Caco-2 (cell line): Measurements from ENCODE around the gene TTC4. TPM values are rescaled to one million over a fixed set of nuclear protein-coding genes. Genes with fewer than 3 reads are reported as not detected.

ENCODE experiments used
- BruUV-seq: library from RNA; stranded (reverse); fragments of 400-500 nt; replicated peaks from 2 replicates; lab custom pipeline; 2021; lab: Mats Ljungman, UMichigan
- CTCF ChIA-PET: fragments of 300-600 bp; sonication (Branson Sonifier 250); formaldehyde crosslinking; loops from one replicate; lab custom pipeline; 2022; ENCODE audit warnings: antibody characterized with exemption; lab: Charles Lee
- POLR2A ChIA-PET: fragments of 300-600 bp; sonication (Branson Sonifier 250); formaldehyde crosslinking; loops from one replicate; lab custom pipeline; 2022; ENCODE audit warnings: antibody characterized with exemption; lab: Charles Lee
- DNase-seq, 2 experiments: peaks; one replicate each; pipeline versions ENCODE4 v3.0.0 to v3.0.0-alpha.2; 2020 to 2022
- H3K27me3 ChIP-seq: replicated peaks from 2 replicates; pipeline ENCODE4 v1.6.0; 2011; ENCODE audit warnings: low read length; ENCODE audit not compliant: control insufficient read depth, insufficient read depth
- H3K36me3 ChIP-seq: 2 replicates; pipeline ENCODE4 v1.5.1; 2011; ENCODE audit warnings: low read length; ENCODE audit not compliant: control insufficient read depth, insufficient read depth
- H3K4me1 ChIP-seq: fragments of 250-450 bp; sonication (Bioruptor Pico); 2 replicates; pipeline ENCODE4 v1.5.1; 2020; ENCODE audit warnings: mild to moderate bottlenecking
- H3K4me3 ChIP-seq: 2 replicates; pipeline ENCODE4 v1.5.1; 2011; ENCODE audit warnings: low read depth, mild to moderate bottlenecking, control low read depth, low read length
- H3K9me3 ChIP-seq: fragments of 250-450 bp; sonication (Bioruptor Pico); 2 replicates; pipeline ENCODE4 v1.5.1; 2020; ENCODE audit warnings: mild to moderate bottlenecking, moderate library complexity
- H3K27ac Mint-ChIP-seq: one replicate; pipeline ENCODE4 v1.8.0; 2022; ENCODE audit warnings: mixed read lengths; ENCODE audit not compliant: unreplicated experiment
- H3K27me3 Mint-ChIP-seq: one replicate; pipeline ENCODE4 v1.8.0; 2022; ENCODE audit warnings: mixed read lengths; ENCODE audit not compliant: insufficient read depth, unreplicated experiment
- H3K36me3 Mint-ChIP-seq: one replicate; pipeline ENCODE4 v1.8.0; 2022; ENCODE audit warnings: mild to moderate bottlenecking, mixed read lengths; ENCODE audit not compliant: insufficient read depth, unreplicated experiment
- H3K4me1 Mint-ChIP-seq: one replicate; pipeline ENCODE4 v1.8.0; 2022; ENCODE audit warnings: low read depth, mixed read lengths; ENCODE audit not compliant: unreplicated experiment
- H3K4me3 Mint-ChIP-seq: one replicate; pipeline ENCODE4 v1.8.0; 2022; ENCODE audit warnings: mild to moderate bottlenecking, moderate library complexity, mixed read lengths; ENCODE audit not compliant: unreplicated experiment
- H3K9me3 Mint-ChIP-seq: one replicate; pipeline ENCODE4 v1.8.0; 2022; ENCODE audit warnings: mixed read lengths; ENCODE audit not compliant: unreplicated experiment
- intact Hi-C: fragments of 100-400 bp; cut with micrococcal nuclease; formaldehyde crosslinking; loops from one replicate; pipeline ENCODE4 v1.10.0; 2022; ENCODE audit not compliant: unreplicated experiment
- total RNA-seq: library from RNA; stranded (reverse); gene quantifications from 2 replicates; pipeline ENCODE4 v1.2.3, GENCODE V29; 2022
- TF ChIP-seq, protein P1 (sequence below), 2 experiments: fragments of 200-600 bp in 1 of 2; IDR thresholded peaks; 1 replicate in 1 of 2; 2 replicates in 1 of 2; pipeline versions ENCODE4 v1.5.1 to v1.8.0; 2011 to 2022; ENCODE audit warnings: antibody characterized with exemption in 1 of 2, control low read depth in 1 of 2, inconsistent platforms in 1 of 2, low read depth in 1 of 2, low read length in 1 of 2, mild to moderate bottlenecking in 1 of 2, moderate library complexity in 1 of 2; ENCODE audit not compliant: insufficient read depth in 1 of 2, severe bottlenecking in 1 of 2, unreplicated experiment in 1 of 2

Gene TTC4
- total RNA-seq, 1 experiment from 2014 or later = 14.0 TPM

DNA sequence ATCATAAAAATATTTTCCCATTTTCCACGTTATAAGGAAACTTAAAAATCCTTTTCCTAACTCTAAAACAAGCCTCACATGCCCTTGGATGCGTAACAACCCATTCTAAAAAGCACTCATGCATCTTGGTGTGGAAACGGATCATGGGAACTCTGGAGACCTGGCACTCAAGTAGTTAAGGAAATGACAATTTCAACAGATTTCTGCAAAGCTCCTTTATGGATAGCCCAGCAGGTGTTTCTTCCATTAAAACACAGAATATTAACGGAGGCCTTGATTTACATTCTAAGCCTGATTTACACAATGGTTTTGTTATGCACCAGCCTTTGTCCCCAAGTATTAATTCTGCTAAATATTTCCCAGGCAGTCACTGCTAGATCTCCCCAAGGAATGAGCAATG is 35.8 kb downstream of the TTC4 start:
- ChIA-PET POLR2A (no interaction called here), CTCF (no interaction called here)
- BruUV-seq = no TSS peak

DNA sequence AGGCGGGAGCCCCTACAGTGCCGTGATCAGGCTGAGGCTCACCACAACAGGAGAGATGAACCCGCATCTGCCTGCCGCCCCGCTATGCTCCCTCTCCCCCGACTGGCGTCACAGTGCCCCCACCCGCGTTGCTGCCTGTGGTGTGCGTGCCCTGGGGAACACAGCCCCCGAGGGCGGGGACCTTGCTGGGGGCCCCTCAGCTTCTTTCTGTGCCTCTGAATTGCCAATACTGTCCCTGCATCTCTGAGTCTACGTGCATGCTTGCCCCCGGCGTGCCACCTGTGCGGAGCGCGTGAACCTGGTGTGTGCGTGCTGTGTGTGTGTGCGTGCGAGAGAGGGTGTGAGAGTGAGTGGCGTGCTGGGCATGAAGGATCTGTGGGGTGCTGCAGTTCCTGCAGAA is 38.4 kb downstream of the TTC4 start:
- Histone ChIP-seq H3K4me1 (no peaks in the 10 kb centered on the region), H3K36me3 (no peaks in the 10 kb centered on the region), H3K9me3 (no peaks in the 10 kb centered on the region), H3K4me3 (no peak overlapping the region), H3K27me3 (no peaks in the 10 kb centered on the region)
- no peaks in the 10 kb centered on the region for H3K36me3 Mint-ChIP-seq
- CTCF ChIA-PET = interaction anchor here (0.7 kb wide), 1 partner anchor 247 kb away, joined by 3 read pairs; no protein-coding TSS in a partner anchor
- H3K27ac Mint-ChIP-seq = no peak overlapping the region
- H3K4me1 Mint-ChIP-seq = no peaks in the 10 kb centered on the region
- no peaks in the 10 kb centered on the region for H3K27me3 Mint-ChIP-seq
- intact Hi-C loops = no loop called here
- TF ChIP-seq, protein P1, sequence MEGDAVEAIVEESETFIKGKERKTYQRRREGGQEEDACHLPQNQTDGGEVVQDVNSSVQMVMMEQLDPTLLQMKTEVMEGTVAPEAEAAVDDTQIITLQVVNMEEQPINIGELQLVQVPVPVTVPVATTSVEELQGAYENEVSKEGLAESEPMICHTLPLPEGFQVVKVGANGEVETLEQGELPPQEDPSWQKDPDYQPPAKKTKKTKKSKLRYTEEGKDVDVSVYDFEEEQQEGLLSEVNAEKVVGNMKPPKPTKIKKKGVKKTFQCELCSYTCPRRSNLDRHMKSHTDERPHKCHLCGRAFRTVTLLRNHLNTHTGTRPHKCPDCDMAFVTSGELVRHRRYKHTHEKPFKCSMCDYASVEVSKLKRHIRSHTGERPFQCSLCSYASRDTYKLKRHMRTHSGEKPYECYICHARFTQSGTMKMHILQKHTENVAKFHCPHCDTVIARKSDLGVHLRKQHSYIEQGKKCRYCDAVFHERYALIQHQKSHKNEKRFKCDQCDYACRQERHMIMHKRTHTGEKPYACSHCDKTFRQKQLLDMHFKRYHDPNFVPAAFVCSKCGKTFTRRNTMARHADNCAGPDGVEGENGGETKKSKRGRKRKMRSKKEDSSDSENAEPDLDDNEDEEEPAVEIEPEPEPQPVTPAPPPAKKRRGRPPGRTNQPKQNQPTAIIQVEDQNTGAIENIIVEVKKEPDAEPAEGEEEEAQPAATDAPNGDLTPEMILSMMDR (IDR thresholded peaks at IDR 0.05; ENCODE audit: insufficient read depth in 1 of 2, low read depth in 1 of 2, low read length in 1 of 2, severe bottlenecking in 1 of 2, unreplicated experiment in 1 of 2) = no peak
- H3K4me3 Mint-ChIP-seq = no peak overlapping the region
- no peak for DNase-seq
- no peaks in the 10 kb centered on the region for H3K9me3 Mint-ChIP-seq
- no TSS peak for BruUV-seq
- POLR2A ChIA-PET = no interaction called here

More for the DNA sequence above, 35.8 kb downstream of the TTC4 start:
- no peak for DNase-seq
- H3K36me3 ChIP-seq = no peaks in the 10 kb centered on the region
- TF ChIP-seq, protein P1 (IDR thresholded peaks at IDR 0.05; ENCODE audit: insufficient read depth in 1 of 2, low read depth in 1 of 2, low read length in 1 of 2, severe bottlenecking in 1 of 2, unreplicated experiment in 1 of 2) = no peak
- H3K9me3 ChIP-seq = no peaks in the 10 kb centered on the region
- intact Hi-C loops = no loop called here
- Mint-ChIP-seq H3K4me3 (no peak overlapping the region), H3K27ac (no peak overlapping the region), H3K9me3 (no peaks in the 10 kb centered on the region), H3K27me3 (no peaks in the 10 kb centered on the region), H3K4me1 (no peaks in the 10 kb centered on the region), H3K36me3 (no peaks in the 10 kb centered on the region)
- H3K27me3 ChIP-seq = no peaks in the 10 kb centered on the region
- no peaks in the 10 kb centered on the region for H3K4me1 ChIP-seq
- no peak overlapping the region for H3K4me3 ChIP-seq

DNA sequence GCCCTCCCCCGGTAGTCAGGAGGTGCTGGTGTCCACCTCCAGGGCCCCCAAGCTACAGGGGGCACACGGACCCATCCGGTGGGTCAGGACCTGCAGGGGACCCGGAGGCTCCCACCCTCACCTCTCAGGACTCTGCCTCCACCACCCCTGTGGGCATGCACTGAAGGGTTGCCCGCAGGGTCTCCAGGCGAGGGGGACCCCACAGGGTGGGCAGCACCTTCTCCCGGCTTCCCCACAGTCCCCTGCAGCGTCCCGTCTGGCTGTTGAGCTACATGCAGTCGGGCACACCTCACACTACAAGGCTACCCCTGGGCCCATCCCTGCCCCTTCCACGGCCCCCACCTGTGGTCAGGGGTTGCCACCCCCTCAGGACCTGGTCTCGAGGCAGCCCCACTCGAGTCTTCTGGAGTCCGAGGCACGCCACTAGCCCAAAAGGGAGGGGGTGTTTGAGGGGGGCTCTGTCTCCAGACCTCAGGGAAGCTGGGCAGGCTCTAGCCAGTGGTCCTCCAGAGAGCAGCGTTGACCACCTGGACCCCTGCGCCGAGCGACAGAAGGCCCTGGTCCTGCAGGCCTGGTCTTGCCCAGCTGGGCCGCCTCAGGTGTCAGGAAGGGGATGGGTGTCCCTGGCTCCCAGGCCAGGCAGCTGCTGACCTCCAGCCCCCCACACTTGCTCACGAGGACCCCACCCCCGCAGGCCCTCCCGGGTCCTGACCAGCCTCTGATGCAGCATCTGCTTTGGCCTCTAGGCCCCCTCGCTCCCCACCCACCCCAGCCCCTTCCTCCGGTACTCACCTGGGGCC is 39.0 kb downstream of the TTC4 start:
- Mint-ChIP-seq H3K9me3 (no peaks in the 10 kb centered on the region), H3K4me3 (no peak overlapping the region), H3K4me1 (no peaks in the 10 kb centered on the region), H3K27me3 (no peaks in the 10 kb centered on the region), H3K27ac (no peak overlapping the region), H3K36me3 (no peaks in the 10 kb centered on the region)
- ChIA-PET POLR2A (no interaction called here), CTCF (no interaction called here)
- TF ChIP-seq, protein P1 (IDR thresholded peaks at IDR 0.05; ENCODE audit: insufficient read depth in 1 of 2, low read depth in 1 of 2, low read length in 1 of 2, severe bottlenecking in 1 of 2, unreplicated experiment in 1 of 2) = no peak
- H3K4me1 ChIP-seq = no peaks in the 10 kb centered on the region
- H3K9me3 ChIP-seq = no peaks in the 10 kb centered on the region
- DNase-seq = no peak
- H3K27me3 ChIP-seq = no peaks in the 10 kb centered on the region
- H3K4me3 ChIP-seq = no peak overlapping the region
- H3K36me3 ChIP-seq = no peaks in the 10 kb centered on the region
- BruUV-seq = no TSS peak
- intact Hi-C loops = no loop called here
